HG03378 (cell line): ENCODE data around the gene PKD1L1.
"Not testable (repeated sequence)": the region's sequence is repeated elsewhere in the genome, so short reads cannot be mapped to it uniquely, and the experiment has no call there.

Experiments
- ATAC-seq: cut with Tn5 transposase; IDR thresholded peaks from one replicate; pipeline ENCODE4 v1.9.1; 2021; ENCODE audit warnings: mild to moderate bottlenecking, moderate library complexity; ENCODE audit not compliant: unreplicated experiment

The PKD1L1 gene, protein sequence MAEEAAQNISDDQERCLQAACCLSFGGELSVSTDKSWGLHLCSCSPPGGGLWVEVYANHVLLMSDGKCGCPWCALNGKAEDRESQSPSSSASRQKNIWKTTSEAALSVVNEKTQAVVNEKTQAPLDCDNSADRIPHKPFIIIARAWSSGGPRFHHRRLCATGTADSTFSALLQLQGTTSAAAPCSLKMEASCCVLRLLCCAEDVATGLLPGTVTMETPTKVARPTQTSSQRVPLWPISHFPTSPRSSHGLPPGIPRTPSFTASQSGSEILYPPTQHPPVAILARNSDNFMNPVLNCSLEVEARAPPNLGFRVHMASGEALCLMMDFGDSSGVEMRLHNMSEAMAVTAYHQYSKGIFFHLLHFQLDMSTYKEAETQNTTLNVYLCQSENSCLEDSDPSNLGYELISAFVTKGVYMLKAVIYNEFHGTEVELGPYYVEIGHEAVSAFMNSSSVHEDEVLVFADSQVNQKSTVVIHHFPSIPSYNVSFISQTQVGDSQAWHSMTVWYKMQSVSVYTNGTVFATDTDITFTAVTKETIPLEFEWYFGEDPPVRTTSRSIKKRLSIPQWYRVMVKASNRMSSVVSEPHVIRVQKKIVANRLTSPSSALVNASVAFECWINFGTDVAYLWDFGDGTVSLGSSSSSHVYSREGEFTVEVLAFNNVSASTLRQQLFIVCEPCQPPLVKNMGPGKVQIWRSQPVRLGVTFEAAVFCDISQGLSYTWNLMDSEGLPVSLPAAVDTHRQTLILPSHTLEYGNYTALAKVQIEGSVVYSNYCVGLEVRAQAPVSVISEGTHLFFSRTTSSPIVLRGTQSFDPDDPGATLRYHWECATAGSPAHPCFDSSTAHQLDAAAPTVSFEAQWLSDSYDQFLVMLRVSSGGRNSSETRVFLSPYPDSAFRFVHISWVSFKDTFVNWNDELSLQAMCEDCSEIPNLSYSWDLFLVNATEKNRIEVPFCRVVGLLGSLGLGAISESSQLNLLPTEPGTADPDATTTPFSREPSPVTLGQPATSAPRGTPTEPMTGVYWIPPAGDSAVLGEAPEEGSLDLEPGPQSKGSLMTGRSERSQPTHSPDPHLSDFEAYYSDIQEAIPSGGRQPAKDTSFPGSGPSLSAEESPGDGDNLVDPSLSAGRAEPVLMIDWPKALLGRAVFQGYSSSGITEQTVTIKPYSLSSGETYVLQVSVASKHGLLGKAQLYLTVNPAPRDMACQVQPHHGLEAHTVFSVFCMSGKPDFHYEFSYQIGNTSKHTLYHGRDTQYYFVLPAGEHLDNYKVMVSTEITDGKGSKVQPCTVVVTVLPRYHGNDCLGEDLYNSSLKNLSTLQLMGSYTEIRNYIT (N-terminal part only)

DNA sequence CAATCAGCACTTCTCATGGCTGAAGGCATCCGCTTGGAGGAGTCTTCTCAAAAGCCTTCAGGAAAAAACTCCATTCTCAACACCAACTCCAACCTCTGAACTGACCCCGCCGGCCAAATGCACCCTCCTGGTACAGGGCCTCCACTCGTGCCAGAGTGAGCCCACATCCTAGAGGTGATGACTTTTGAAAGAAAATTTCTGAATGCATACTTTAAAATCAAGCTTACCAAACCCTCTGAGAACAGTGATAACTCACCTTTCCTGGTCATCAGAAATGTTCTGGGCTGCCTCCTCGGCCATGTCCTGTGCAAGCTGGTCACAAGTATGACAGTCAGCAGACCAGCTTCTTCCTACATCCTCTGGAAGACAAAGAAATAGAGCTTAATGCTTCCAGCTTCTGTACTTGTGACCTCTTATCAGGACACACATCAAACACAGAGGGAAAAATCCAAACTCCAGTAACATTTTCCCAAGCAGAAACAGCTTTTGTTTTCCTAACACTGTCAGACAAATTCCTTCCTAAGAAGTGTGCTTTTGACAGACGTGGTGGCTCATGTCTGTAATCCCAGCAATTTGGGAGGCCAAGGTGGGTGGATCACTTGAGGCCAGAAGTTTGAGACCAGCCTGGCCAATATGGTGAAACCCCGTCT lies at the start of gene PKD1L1:
Gene PKD1L1 (minus strand): TSS at position 326 of the 650 bp plus-strand sequence. CDS start 26 bp downstream, at position 300.
- ATAC-seq: no peak

DNA sequence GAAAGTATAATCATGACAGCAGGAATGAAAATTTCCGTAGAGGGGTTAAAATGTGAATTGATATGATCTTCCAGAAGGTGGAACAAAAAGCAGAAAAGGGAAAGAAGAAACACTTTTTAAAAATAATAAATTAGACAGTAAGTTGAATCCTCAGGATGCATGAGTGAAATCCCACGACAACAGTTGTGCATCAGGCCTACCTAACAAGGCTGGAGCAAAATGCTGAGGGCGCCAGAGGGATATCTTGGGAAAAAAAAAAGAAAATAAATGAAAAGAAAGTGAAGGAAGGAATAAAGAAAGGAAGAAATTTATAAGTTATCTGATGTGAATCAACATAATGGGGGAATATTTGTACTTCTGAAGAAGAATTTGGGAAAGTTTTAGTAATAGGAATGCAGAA lies 44.2 kb upstream of the PKD1L1 start:
- no peak for ATAC-seq

DNA sequence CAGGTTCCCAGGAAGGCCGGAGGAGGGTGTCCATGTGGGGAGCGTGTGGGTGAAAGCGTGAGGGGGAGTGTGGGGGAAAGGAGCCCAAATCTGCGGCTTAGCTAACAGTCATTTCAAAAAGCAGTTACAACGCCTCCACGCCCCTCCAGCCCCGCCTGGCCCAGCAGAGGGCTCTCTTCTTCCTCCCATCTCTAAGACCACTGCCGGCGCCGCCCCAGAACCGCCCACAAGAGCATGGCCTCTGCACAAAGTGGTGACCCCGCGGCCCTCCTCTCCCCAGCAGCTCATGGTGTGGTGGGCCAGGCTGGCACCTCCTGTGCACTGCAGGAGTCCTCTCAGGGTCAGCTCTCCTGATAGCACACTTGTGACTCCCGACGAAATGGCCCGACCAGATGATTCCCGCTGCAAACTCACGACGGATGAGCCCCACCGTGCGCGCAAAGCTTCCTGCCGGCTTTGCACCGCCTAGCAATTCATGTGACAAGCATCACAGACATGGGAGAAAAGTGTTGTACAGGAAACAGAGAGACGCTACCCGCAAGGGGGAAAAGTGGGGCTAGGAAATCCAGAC lies 43.6 kb upstream of the PKD1L1 start:
- ATAC-seq: peak; percentile 95

DNA sequence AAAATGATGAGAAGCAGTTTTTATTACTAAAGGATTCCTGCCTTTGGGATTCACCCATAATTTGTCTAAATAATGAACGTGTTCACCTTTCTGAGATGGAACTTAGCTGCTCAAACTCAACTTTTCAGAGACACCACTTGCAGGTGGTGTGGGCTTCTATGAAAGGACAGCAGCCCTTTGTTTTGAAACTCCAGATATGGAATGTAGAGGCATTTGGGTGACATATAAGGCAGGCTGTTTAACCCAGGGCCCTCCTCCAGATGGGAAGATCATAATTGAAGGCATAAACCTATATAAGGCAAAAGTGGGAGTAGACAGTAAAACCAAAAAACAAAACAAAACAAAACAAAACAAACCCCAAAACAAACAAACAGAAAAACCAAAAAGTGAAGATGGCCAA lies 43.0 kb upstream of the PKD1L1 start:
- no peak for ATAC-seq

DNA sequence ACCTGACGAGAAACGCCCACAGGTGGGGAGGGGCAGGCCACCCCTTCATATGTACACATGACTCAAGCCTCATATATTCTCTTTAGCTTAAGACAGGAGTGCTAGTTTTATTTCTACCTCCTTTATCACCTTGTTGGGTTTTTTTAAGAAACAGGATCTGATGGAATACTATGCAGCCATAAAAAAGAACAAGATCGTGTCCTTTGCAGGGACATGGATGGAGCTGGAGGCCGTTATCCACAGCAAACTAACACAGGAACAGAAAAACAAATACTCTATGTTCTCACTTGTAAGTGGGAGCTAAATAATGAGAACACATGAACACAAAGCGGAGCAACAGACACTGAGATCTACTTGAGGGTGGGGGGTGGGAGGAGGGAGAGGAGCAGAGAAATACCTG lies 42.3 kb upstream of the PKD1L1 start:
- ATAC-seq: no peak

DNA sequence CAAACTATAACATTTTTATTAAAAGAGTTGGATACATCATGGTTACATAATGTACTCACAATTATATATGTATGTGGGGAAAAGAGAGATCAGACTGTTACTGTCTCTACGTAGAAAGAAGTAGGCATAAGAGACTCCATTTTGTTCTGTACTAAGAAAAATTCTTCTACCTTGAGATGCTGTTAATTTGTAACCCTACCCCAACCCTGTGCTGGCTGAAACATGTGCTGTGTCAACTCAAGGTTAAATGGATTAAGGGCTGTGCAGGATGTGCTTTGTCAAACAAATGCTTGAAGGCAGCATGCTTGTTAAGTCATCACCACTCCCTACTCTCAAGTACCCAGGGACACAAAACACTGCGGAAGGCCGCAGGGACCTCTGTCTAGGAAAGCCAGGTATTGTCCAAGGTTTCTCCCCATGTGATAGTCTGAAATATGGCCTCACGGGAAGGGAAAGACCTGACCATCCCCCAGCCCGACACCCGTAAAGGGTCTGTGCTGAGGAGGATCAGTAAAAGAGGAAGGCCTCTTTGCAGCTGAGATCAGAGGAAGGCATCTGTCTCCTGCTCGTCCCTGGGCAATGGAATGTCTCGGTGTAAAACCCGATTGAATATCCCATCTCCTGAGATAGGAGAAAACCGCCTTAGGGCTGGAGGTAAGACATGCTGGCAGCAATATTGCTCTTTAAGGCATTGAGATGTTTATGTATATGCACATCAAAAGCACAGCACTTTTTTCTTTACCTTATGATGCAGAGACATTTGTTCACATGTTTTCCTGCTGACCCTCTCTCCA lies 41.5 kb upstream of the PKD1L1 start:
- ATAC-seq: not testable (repeated sequence)

DNA sequence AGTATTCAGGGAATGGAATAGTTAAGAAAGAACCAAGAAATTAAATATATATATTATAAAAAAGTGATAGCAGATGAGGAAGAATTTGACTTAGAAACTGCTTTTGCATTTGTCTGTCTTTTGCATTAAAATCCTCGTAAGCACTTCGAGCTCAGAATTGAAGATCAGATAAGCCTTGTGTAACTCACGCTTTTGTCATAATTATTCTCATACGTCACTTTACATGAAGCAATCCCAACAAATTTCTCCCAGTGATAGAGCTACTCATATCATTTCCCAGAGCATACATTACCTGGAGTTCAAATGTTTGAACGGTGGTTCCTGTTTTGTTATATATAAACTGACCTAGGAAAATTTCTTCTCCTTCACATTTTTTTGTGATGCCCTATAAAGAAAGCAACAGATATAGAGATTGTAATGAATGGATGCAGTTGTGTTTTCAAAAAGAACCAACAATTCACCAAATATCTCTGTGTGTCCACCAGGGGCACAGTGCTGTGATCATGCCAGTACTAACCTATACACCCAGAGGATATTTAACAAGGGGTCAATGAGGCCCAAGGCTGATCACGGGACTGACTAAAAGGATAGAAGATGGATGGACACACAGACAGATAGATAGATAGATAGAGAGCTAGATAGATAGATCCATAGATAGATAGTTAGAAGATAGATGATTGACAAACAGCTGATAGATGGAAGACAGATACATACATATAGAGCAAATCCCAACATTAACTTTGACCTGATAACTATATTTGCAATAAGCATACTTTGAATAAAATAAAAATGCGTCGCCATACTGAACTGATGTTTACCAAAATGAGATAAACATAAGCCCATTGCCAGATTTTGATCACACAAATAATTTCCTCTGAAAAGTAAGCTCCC lies 40.5 kb upstream of the PKD1L1 start:
- no peak for ATAC-seq

DNA sequence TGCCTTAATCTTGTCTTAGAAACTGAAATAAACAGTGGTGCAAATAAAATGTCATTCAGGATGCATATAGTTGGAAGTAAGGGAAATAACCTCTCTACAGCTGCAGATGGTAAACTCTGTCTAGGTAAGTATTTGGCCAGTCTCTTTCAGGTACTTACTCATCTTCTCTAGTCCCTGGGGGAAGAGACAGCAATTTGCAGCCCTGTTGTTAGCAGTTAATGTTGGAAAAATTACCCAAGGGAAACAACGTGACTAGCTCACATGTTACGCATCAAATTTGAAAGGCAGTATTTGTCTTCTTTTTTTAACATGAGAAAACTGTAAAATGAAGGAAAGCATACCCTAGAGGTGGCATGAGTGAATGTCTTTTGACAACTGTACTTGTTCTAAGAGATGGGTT lies 34.3 kb upstream of the PKD1L1 start:
- no peak for ATAC-seq

DNA sequence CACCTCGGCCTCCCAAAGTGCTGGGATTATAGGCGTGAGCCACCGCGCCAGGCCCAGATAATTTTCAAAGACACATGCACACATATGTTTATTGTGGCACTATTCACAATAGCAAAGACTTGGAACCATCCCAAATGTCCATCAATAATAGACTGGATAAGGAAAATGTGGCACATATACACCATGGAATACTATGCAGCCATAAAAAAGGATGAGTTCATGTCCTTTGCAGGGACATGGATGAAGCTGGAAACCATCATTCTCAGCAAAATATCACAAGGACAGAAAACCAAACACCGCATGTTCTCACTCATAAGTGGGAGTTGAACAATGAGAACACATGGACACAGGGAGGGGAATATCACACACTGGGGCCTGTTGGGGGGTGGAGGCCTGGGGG lies 32.4 kb upstream of the PKD1L1 start:
- ATAC-seq: not testable (repeated sequence)

DNA sequence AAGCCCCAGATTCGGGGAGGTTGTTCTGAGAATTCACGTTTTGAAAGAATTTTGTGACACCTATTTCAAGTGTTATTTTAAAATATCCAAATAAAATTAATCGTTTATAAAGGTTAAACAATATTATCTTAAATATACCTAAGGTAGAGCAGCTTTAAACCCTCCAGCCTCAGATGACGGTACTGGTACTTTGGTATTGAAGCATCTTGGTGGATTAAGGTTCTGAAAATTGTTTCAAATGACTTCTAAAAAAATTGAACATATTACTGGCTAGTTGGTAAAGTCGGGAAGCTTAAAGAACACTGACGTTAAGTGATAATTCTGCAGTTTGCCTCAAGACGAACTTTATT lies 31.5 kb upstream of the PKD1L1 start:
- ATAC-seq: no peak

DNA sequence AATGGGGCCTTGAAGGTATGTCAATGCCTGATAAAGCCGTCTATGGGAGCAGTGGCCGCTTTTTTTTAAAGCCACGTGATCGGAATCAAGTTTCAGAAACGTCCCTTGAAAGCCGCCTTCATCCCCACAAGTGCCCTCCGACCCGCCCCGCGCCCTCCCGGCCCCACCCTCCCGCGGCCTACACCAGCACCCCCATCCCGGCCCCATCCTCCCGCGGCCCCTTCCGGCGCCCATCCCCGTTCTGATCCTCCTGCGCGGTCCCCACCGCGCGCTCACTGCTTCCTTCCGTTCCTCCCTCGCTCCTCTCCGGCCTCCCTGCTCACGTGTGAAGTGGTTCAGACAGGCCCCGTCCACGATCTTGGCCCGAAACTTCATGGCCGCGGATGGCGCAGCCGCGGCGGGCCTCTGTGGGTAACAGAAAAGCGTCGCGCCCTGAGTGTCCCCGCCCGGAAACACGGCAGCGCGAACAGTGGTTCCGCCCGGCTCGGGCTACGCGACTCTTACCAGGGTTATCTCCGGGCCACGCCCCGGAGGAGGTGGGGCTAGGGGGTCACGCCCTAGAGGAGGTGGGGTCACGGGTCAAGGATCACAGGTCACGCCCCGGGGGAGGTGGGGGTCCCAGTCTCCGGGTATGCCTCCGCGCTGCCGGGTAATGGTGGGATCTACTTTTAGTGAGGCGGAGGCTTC lies 31.0 kb upstream of the PKD1L1 start, which contains the start of gene HUS1:
Gene HUS1 (minus strand): TSS at position 471 of the 687 bp plus-strand sequence. CDS start 96 bp downstream, at position 375.
- peak; percentile 96 for ATAC-seq

DNA sequence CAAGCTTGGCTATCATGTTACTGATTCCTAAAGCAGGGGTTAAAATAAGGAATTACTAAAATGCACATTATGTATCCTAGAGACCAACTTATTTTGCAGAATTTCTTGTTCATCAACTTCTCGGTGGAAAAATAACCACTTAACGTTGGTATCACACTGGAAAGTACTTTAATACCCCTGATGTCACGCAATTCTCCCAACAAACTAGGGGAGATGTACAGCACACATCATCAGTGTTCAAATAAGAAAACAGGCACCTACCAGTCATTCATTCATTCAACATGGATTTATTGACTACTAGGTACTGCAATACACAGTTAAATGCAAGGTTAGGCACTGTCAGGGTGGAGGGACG lies 30.5 kb upstream of the PKD1L1 start:
- no peak for ATAC-seq

DNA sequence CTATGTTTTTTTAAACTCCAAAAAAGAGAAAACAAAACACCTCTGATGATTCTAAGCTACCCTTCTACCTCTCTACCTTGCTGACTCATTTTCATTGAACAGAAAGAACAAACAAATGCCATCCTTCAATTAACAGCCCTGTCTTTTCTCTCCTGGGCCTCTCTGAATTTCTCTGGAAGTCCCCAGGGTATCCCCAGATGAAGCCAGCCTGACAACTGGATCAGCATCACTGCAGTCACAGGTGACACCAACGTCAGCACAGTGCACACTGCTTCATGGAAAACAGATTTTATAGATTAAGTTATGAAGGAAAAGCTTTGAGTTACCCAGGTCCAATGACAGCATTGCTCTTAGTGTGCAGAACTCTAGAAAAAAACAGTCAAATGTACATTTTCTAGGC lies 25.5 kb upstream of the PKD1L1 start:
- ATAC-seq: no peak

DNA sequence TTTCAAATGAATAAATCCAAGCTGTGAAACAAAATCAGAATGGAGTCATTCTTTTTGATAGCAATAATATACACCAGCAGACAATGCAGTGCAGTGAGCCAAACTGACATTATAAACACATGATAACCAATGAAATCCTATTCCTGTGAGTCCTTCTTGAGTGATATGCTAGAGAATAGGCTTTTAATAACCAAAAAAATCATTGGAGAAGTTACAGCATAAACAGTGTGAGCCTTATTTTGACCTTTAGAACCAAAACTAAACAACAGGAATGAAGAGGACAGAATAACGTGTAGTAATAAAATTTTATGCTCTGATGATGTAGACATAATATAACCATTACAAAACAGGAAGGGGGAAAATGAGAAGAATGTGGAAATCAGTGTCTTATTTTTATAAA lies 22.5 kb upstream of the PKD1L1 start:
- no peak for ATAC-seq

DNA sequence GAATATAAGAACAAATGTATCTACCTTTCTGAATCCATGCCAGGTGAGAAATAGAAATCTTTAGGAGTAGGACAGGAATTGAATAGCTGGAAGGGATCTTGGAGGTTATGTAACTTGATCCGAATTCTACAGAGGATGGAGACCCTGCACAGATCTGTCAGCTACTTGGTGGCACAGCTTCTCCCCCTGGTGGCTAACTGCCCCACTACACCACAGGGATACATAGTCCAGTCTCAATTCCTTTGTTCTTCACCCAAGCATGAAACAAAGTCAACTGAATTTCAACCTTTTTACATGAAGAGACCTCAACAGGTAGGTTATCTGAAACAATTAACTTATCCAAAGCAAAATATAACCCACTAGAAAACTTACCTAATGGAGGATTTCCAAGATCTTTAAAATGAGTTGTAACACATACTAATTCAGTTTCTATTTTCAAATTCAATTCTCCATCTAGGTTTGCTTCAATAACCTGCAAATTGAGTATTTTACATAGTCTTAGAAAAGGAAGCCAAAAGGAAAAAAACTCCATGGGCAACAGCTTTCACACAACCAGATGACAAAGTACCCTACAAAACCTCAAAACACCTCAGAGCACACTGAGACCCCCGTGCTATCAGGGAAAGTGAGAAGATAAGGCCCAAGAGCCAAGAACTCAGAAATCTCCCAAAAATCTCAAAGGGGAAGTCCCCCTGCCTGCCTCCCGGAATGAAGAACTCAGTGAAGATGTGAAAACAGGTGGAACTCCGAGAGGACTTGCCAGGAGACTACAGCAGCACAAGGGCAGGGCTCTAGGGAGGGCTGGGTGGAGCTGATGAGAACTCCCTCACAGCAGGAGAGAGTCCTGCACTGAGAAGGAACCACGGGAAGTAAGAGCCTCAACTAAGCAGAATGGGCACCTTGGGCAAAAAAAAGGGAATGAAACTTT lies 20.8 kb upstream of the PKD1L1 start:
- ATAC-seq: peak; percentile 82

DNA sequence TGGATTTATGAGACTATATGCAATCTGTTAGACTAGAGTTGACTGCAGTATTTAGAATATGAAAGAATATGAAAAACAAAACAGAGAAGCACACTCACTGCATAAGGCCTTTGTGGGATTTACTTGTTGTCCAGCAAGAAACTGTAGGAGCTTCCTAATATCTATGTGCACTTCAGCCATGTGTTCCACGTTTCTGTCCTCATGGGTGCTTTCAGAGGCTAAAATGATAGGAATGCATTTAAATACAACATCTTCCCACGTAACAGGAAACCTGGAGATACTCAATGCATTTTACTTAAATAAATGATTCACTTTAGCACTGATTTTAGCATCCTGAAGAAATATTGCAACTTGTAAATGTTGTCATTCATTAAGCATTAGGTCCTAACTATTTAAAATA lies 19.4 kb upstream of the PKD1L1 start:
- no peak for ATAC-seq

DNA sequence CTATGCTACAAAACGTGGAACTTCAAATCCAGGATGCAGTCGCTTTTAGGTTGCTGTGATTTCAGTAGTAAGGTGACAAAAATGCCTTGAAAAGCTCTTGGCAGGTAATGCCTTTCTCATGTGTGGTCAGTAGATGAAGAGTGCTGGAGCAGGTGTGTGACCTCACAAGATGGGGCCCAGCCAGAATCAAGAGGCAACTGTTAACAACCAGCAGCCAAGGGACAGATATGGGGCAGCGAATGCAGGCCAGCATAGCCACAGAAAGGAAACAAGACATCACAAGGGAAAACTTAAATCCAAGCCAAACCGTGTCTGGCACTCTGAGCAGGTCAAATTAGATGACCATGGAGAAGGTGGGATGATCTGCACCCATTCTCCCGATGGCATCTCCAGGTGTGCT lies 18.9 kb upstream of the PKD1L1 start:
- no peak for ATAC-seq
